Myocyte (in vitro differentiated cells): ENCODE results near the gene PXK. TPM values are rescaled to one million over a fixed set of nuclear protein-coding genes. Genes with fewer than 3 reads are reported as not detected.

Experiments used
- DNase-seq: peaks from one replicate; pipeline ENCODE4 v3.0.0-alpha.2; 2012; ENCODE audit warnings: low read depth
- total RNA-seq: library from RNA; depleted of rRNA; stranded (reverse); fragments of >200 nt; gene quantifications from 2 replicates; pipeline ENCODE4 v1.2.3, GENCODE V29; 2014

PXK gene
- total RNA-seq, 1 donor from 2014 or later: 21.9 TPM

DNA sequence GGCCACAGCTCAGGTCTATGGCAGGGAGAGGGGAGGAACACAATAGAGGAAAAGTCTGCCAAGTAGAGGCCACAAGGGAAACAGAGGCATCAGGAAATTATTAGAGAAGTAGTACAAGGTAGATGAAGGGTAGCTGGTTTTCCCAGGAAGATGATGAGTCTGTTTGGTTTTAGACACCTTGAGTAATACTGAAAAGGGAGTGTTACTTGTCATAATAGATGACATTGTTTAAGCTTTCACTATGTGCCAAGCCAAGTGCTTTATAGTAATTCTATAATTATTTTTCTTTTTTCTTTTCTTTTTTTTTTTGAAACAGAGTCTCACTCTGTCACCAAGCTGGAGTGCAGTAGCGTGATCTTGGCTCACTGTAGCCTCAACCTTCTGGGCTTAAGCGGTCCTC is 13.7 kb downstream of the PXK start:
- no peak for DNase-seq

DNA sequence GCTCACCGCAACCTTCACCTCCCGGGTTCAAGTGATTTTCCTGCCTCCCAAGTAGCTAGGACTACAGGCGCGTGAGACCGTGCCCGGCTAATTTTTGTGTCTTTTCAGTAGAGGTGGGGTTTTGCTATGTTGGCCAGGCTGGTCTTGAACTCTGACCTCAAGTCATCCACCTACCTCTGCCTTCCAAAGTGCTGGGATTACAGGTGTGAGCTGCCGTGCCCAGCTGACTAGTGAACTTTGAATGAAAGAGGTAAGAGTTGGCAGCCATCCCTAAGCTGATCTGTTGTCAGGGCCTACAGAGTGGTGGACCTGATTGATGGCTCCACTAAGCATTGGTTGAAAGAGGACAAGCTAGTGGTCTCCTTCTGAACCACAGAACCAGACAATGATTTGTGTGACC is 15.3 kb downstream of the PXK start:
- no peak for DNase-seq

DNA sequence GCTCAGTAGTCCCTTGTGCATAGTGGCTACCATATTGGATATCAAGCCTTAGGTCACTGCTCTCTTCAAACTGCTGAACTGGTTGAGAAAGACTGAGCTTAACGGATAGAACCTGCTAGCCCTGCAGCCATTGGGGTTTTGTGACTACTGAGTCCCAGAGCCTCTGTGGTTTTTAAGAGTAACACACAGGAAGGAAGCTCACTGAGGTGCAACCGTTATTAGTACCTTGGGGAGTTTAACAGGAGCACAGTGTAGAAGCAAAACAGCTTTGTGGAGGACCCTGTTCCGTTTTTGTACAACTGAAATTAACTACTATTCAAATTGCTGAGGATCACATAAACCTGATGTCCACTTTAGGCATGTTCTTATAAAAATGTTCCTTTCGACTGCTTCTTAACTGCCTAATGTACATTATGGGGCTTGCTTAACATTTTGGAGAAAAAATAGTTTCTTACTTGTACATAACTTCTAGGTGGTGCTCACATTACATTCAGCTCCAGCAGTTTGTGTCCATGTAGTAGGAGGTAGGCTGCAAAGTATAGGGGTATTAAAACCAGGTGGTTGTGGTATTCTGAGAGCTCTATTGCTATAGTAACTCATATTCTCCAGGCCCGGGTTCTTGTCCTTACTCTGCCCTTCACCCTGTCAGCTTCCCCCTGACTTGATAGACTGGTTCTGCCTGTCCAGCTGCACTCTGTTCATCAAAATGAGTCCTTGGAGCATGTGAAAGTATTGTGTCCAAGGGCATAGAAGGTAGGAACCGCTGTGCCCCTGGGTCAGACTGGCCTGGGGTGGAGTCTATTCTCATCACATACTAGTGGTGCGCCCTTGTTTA is 17.3 kb downstream of the PXK start:
- peak; percentile 9 for DNase-seq

DNA sequence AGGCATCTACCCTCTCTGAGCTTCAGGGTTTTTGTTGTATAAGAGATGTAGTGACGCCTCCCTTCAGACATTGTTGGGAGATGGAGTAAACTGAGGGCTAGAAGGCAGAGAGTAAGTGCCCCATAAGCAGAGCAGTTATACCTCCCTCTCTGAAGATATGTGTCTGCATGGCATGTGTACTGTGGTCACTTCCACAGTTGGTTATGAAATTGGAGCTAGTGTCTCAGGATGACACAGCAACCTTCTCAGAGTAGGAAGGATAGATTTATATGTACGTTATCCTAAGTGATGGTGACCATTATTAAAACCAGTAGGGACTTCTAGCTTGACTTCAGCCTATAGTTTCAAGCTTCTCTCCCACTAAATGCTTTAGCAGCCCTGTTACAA is 17.9 kb downstream of the PXK start:
- peak; percentile 64 for DNase-seq

DNA sequence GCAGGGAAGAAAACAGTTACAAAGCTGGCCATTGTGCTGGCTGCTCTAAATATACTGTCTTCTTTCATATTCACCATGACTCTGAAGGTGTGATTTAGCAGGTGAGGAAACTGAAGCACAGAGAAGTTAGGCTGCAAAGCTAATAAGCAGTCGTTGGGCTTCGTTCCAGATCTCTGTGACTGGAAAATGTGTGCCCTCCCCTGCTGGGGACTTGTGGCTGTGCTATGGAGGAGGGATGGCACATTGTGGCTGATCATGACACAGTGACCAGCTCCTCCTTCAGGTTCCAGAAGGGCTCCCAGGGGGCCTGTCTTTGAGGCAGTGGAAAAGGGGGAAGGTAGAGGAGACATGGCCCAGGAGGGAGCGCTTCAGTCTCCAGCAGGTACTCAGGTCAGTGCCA is 19.2 kb downstream of the PXK start:
- no peak for DNase-seq

DNA sequence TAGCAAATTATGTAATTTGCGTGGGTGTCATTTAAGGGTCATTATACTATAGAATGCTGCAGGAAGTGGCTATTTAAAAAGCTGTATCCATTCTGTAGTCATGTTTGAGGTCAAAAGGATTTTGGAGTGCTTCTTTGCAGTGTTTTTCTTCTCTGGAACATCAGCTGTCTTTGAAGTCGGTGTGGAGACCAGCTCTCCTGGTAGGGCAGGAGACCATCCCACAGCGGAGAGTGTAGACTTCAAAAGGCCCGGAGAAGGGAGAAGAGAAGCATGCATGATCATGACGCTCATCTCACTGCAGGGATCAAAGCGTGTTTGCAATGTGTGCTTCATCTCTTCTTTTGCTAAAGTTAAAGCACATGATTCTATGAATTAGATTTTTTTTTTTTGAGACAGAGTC is 19.9 kb downstream of the PXK start:
- no peak for DNase-seq

DNA sequence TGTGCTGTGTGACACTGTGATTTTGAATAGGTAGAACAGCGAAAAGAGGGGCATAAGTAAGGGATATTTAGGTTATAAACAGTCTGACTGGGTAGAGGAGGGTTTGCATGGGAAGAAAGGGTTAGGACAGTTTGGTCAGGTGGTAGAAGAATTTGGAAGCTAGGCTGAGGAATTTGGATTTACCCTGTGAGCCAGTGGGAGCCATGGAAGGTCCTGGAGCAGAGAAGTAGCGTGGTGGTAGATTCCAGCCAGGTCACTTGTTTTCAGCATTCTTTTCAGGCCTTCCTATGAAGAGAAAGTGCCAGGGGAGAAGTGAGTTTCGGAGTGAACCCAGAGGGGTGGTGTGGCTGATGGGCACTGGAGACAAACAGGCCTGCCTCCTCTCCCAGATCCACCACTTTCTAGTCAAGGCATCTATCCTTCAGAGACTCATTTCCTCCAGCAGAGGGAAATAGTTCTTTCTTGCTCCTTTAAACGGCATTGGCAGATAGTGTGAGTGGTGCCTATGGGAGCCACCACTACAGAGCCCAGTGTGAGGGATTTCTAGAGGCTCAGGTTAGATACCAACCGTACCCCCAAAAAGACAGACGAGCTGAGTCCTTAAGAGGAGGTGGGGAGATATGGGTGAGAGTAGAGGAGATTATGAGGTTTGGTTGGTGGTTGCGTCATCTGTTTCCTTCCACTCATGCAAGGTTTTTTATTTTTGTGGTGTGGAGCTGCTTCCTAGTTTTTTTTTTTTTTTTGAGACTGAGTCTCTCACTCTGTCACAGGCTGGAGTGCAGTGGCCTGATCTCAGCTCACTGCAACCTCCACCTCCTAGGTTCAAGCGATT is 21.2 kb downstream of the PXK start:
- peak; percentile 30 for DNase-seq

DNA sequence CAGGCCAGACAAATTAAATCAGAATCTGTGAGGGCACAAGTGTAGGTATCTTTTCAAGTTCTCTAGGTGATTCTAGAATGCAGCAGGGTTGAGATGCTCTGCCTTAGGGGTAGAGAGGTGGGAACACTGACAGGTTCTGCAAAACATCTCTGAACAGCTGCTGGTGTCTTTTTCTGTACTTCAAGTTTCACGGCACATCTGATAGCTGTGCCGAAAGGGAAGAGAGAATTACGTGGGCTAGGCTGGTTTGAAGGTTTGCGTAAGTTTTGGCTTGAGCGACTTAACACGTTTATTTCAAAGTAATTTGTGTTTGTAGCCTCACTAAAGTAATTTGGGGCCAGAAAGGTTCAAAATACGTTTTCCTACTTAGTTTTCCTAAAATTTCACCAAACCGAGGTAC is 22.5 kb downstream of the PXK start:
- no peak for DNase-seq

DNA sequence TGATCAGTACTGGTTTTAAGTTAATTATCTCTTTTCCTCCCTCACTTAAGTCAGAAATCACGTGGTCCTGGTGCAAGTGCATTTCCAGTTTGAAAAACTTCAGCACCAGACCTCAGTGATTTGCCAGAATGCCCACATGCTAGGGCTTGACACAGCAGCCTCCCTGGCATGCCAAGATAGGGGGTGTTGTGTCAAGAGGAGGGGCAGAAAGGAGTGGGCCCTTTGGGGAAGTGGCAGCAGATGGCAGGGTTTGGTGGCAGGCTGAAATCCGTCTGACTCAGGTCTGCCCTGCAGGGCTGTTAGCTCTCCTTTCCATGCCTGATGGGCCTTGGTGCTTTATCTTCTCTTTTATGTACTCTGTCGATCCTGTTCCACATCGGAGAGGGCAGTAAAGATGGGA is 23.4 kb downstream of the PXK start:
- DNase-seq: peak; percentile 41

DNA sequence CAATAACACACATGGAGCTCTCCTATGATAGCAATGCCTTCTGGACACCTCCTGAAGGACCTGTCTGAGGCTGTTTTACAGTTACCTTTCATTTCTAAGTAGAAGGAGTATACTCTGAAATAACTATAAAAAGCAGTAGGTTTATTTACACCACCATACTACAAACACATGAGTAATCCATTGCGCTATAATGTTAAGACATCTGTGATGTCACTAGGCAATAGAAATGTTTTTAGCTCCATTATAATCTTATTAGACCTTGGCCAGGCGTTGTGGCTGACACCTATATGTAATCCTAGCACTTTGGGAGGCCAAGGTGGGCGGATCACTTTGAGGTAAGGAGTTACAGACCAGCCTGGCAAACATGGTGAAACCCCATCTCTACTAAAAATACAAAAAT is 24.7 kb downstream of the PXK start:
- DNase-seq: no peak

DNA sequence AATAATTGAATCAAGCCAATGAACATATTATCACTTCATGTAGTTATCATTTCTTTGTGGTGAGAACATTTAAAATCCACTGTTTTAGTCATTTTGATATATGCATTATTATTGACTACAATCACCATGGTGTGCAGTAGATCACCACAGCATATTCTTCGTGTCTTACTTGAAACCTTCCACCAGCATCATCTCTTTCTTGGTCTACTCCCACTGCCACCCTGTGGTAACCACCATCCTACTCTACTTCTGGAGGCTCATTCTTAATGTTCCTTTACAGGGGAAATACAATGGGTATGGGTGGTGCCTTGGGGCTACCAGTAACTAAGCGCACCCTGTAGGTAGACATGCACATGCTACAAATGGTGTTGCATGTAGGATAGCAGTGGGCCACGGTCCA is 25.4 kb downstream of the PXK start:
- no peak for DNase-seq

DNA sequence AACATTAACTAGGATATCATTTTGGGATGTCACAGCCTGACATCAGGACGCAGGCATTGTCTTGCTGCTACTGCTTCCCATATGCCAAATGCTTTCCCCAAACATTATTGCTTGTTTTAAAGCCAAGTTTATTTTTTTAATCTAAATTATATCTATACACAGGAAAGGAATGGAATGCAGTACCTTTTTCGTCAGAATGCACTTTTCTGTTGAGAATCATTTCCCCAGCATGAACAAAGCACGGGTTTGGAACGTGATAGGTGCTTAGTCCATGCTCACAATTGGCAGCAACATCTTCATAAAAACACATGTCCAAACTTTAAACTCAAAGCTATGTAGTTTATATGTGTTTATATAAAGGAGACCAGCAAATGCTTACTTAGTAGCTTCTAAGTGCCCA is 26.1 kb downstream of the PXK start:
- DNase-seq: no peak

DNA sequence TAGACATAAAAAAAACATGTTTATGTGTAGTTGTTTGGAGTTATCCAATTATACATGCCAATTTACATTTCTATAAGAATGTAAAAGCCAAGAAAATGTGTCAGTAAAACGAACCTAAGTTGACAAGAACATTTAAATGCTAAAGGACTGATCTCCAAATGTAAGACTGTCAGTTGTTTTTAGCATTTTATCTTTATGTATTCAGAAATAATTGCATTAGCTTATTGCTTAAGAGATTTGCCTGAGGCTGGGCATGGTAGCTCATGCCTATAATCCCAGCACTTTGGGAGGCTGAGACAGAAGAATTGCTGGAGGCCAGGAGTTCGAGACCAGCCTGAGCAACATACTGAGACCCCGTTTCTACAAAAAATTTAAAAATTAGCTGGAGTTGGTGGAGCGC is 26.9 kb downstream of the PXK start:
- no peak for DNase-seq

DNA sequence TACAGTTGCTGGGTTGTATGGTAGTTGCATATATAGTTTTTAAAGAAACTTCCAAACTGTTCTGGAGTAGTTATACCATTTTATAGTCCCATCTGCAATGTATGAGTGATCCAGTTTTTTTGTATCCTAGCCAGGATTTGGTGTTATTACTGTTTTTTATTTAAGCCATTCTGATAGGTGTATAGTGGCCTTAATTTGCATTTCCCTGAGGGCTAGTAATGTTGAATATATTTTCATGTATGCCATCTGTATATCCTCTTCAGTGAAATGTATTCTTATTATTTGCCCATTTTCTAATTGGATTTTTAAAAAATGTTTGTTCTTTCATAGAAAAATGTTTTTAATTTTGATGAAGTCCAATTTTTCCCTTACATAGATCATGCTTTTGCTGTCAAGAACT is 29.2 kb downstream of the PXK start:
- DNase-seq: no peak

DNA sequence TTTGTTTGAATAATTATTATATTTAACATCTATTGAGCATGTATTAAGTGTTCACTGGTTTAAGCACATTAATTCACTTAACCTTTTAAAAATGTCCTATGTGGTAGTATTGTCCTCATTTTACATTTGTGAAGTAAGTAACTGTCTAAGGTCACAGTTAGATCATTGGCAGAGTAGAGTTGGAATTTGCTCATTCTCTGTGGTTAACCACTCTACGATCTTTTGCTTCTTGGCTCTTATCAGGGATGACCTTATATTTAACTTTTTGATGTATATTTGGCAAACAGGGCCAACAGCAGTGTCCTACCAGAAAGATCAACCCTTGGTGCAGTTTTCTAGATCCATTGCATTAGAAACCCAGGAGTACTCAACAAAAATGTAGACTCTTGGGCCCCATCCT is 34.0 kb downstream of the PXK start:
- no peak for DNase-seq

DNA sequence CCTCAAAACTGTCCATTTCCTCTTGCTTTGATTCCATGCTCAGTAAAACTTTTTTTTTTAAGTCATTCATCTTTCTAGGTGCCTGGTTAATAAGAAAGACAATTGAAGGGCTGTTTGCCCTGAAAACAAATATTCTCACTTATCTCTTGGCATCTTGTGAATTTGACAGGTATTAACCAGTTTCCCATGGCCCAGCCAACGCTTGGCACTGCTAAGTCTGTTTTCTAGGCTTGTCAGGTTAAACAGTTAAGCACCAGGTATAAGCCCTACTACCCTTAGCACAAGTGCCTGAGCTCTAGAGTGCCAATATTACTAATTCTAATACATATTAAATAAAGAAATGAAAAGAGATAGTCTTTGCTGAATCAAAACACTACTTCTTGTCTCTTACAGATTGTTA is 36.3 kb downstream of the PXK start:
- DNase-seq: no peak

DNA sequence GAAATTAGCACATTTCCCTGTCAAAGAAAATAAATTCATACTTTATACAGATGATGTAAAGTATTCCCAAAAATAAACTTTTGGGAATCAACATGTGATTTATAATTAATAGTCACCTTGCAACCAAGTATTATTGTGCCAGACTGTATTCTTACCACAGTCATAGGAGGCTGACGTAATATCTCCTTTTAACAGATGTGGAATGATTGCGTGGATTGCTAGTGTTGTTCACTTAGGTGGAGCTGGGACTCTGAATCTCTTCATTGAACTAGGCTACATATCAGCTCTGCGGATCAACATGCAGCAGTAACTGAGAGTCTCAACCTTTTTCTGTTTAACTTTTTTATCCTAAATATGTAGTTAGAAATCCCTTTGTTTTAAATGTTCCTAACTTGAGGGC is 37.2 kb downstream of the PXK start:
- peak; percentile 20 for DNase-seq

DNA sequence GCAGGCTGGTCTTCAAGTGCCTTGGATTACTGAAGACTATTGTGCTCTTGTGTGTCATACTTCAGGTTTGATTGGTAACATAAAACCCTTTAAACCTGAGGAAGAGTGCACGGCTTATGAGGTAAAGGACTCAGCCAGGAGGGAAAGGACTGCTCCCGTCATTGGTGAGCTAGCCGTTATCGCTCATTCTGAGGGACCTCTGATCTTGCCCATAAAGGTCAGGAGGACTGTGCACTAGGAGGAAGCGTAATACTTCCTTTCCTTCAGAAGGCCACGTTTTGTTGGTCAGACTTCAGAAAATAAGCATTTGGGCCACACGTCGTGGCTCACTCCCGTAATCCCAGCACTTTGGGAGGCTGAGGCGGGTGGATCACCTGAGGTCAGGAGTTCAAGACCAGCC is 37.7 kb downstream of the PXK start:
- DNase-seq: no peak

DNA sequence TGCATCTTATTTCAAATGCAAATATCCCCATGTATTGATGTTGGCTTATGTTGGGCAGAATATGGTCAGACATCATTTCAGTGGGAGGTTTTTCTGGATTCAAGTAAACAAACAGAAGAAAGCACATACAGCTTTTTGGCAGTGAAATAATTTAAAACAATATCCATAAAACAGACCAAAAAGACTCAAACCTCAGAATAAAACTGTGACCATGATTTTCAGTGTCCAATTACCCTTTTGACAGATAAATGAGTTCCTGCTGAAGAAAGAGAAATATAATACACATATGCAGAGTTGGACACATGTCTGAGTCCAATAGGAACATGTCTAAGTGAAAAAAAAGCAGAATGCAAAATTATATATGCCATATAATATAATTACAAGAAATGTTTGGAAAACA is 39.1 kb downstream of the PXK start:
- peak; percentile 18 for DNase-seq

DNA sequence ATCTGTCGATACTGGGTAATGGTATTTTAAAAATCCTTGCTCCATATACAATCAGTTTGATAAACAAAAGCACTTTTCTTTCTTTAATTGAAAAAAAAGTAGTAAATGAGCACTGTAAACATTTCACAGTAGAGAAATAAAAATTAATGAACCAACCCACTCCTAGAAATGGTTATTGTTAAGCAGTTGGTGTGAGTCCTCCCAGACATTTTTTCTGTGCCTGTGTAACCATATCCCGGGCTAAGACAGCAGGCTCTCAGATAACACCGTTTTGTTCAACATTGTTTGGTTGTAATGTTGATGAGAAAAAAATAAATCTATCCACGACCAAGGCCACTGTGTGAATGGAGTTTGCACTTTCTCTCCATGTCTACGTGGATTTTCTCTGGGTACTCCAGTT is 42.6 kb downstream of the PXK start:
- peak; percentile 15 for DNase-seq

DNA sequence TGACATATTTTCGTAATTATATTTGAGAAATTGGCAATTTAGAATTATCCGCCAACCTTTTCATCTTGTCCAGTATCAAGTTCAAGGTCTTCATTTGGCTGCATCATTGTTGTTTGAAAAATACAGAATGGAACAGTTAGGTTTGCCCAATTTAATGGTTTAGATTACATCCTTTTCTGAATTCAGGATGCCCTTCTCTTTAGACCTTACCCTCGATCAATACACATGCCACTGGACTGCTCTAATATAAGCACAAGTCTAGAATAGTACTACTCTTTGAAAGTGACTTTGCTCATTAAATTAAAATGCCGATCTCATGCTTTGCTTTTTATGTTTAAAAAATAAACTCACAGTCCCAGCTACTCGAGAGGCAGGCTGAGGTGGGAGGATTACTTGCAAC is 44.5 kb downstream of the PXK start:
- no peak for DNase-seq

DNA sequence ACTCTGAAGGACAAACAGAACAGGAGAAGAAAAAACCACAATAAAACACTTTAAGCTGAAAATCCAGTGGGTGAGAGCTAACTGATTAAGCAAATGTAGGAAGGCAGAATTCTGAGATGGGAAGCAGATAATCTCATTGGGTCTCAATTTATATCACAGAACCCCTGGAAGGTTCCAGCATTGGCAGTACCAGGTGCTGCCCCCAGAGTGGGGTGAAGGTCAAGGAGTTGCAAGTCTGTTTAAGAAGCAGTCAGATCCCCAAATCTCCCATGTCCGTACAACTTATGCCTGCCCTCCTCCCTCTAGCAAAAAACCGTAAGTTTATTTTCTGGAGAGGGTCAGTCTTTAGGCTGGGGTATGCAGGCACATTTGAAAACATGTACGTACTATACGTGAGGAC is 45.1 kb downstream of the PXK start:
- no peak for DNase-seq
